GM19238 (cell line): ENCODE results near the gene PEX10.

Experiments
- DNase-seq: peaks from one replicate; pipeline ENCODE4 v3.0.0; 2011; ENCODE audit warnings: low spot score; ENCODE audit not compliant: insufficient read length

PEX10 gene

GRCh38 chr1:2425892-2426291, 13.5 kb upstream of the PEX10 start:
- DNase-seq: no peak

GRCh38 chr1:2422523-2422922, 10.2 kb upstream of the PEX10 start:
- no peak for DNase-seq

GRCh38 chr1:2419416-2419815, 7.1 kb upstream of the PEX10 start:
- no peak for DNase-seq

GRCh38 chr1:2418791-2419320, 6.5 kb upstream of the PEX10 start:
- no peak for DNase-seq

GRCh38 chr1:2417833-2418225, 5.5 kb upstream of the PEX10 start:
- no peak for DNase-seq

GRCh38 chr1:2417083-2417832, 4.9 kb upstream of the PEX10 start:
- DNase-seq: no peak

GRCh38 chr1:2416403-2416802, 4.0 kb upstream of the PEX10 start:
- no peak for DNase-seq

GRCh38 chr1:2415801-2416208, 3.4 kb upstream of the PEX10 start:
- DNase-seq: peak; percentile 51

- no peak for DNase-seq
These were observed 3.0 kb upstream of the PEX10 start for GRCh38 chr1:2415337-2415736.

GRCh38 chr1:2414297-2414958, 2.1 kb upstream of the PEX10 start:
- peak; percentile 93 for DNase-seq

- DNase-seq: no peak
These were observed 1.3 kb upstream of the PEX10 start for GRCh38 chr1:2413495-2414296.

- peak; percentile 67 for DNase-seq
These were observed 570 bp upstream of the PEX10 start for GRCh38 chr1:2412773-2413494.

- no peak for DNase-seq
These were observed 466 bp downstream of the PEX10 start for GRCh38 chr1:2411801-2412394.

GRCh38 chr1:2409745-2410144, 2.6 kb downstream of the PEX10 start:
- no peak for DNase-seq

GRCh38 chr1:2408859-2409276, 3.5 kb downstream of the PEX10 start:
- DNase-seq: no peak

- DNase-seq: no peak
These were observed 3.9 kb downstream of the PEX10 start for GRCh38 chr1:2408456-2408855.

GRCh38 chr1:2407991-2408275, 4.4 kb downstream of the PEX10 start:
- DNase-seq: no peak

GRCh38 chr1:2407166-2407990, 5.0 kb downstream of the PEX10 start:
- DNase-seq: no peak

- DNase-seq: no peak
These were observed 5.8 kb downstream of the PEX10 start for GRCh38 chr1:2406451-2407041.
